GM18498 (cell line): Measurements from ENCODE around the gene PRKCD.

ENCODE experiments used
- ATAC-seq: cut with Tn5 transposase; IDR thresholded peaks from one replicate; pipeline ENCODE4 v1.9.1; 2021; ENCODE audit warnings: mild to moderate bottlenecking, moderate library complexity; ENCODE audit not compliant: unreplicated experiment

Gene PRKCD

DNA sequence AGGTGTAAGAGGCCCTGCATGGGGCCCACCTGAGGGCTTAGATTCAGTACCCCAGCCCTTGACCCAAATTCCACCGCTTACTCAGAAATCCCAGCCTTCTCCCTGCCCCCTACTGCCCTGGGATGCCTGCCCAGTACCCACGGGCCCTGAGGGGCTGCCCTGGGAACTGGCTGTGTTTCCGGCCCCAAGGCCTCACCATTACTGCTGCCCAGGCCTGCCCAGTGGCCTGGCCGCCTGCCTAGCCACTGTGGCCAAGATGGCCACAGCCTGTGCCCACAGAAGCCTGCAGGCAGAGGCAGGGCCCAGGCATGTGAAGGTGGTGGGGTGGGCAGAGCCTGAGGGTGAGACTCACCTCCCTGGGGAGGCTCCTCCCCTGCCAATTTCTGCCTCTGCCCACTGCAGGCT is 6.1 kb upstream of the PRKCD start:
- no peak for ATAC-seq

DNA sequence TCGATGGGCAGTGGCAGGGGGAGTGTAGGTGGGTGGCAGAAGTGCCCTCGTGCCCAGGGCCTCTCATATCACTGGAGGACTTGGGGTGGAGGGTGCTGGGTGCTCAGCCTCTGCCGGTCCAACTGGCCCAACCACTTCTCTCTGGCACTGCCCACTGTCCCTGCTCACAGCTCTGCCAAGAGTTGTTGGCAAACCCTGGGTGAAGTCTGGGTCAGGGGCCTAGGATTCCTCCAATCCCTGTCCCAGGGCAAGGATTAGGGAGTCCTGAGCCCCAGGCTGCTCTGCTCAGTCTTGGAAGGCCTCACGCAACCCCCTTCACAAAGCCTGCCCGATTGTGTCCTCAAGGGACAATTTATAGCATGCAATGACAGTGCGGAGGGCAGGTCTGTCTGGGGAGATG is 5.2 kb upstream of the PRKCD start:
- ATAC-seq, result no peak

DNA sequence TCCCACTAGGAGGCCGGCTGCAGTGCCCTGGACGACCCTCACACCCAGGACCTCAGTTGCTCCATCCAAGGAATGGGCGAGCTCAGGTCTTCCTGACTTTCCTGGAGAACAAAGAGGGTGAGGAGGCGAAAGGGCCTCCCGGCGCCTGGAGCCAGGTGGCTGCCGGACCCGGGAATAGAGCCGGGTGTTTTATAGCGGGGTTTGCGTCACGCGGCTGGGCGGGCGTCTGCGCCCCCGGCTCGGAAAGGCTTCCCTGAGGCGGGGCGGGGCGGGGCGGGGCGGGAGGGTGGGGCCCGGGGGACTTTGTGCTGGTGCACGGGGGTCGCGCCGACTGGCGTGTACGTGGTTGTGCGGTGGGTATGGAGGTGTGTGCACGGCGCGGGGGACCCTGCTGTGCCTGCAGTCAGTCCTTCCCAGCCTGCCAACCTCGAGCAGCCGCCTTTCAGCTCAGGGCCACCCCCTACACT is 4.6 kb upstream of the PRKCD start:
- ATAC-seq, result no peak

DNA sequence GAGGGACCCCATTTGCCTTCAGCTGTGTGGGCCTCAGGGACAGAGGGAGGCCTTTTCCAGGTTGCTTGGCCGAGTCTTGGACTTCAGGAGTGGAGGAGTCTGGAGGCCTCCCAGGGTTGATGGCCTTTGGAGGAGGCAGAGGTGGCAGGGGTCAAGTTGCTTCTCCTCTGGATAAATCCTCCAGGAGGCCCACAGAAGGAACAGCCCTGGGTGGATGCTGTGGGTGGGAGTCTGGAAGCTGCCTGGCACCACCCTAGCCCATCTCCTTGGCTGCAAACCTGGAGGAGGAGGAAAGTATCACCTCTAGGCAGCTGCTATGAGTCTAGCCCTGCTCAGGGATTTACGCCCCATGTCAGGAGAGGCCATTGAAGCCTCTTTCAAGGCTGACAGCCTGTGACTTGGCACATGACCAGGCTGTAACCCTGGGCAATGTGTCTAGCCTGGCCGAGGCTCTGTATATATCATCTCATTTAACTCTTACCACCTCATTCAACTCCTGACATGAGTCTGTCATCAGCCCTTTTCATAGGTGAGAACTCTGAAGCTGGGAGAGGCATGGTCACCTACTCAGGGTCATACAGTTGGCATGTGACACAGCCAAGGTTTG is 2.9 kb upstream of the PRKCD start:
- no peak for ATAC-seq

DNA sequence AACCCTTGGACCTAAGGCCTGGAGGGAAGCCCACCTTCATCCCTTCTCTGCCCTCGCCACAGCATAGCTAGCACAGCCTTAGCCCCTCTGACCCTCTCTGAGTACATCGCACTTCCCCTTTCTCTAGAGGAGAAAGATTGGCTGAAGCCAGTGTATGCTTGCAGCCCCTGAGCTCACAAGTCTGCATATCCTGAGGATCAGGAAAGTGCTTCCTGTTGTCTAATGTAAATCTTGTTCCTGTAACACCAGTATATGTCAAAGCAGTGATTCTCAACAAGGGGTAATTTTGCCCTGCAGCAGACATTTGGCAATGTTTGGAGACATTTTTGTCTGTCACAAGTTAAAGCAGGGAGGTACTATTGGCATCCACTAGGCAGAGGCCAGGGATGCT is 2.2 kb upstream of the PRKCD start:
- ATAC-seq, result no peak

DNA sequence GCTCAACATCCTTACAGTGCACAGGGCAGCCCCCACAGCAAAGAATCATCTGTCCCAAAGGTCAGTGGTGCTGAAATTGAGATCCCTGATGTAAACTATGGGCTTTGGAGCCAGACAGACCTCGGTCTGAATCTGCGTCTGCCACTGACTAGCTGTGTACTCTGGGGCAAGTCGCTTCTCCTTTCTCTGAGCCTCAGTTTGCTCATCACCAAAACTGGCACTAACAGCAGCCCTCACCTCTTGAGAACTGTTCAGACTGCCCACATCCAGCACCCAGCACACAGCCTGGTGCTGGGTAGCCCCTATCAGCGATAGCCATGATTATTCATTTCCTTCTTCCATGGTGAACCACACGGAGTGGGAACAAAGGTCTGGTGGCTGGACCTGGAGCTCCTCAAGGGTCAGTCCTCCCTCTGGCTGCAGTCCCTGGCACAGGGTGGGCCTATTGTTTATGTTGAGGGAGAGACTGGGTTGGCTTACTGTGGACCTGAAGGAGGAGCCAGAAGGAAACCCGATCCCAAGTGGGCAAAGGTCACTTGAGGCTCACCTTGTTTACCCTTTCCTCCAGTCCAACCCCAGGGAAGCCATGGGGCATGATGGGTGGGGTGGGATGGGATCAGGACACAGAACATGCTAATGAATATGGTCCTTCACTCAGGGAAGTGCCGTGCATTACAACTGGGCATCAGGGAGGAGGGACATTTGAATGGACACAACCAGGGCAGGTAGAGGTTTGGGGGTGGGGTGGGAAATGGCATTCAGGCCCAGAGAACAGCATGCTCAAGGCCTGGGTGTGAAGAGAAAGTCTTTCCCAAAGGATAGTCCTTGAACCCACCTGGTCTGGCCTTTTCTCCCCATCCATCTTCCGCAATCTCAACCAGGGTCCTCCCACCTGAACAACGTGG is 1.6 kb upstream of the PRKCD start:
- no peak for ATAC-seq

DNA sequence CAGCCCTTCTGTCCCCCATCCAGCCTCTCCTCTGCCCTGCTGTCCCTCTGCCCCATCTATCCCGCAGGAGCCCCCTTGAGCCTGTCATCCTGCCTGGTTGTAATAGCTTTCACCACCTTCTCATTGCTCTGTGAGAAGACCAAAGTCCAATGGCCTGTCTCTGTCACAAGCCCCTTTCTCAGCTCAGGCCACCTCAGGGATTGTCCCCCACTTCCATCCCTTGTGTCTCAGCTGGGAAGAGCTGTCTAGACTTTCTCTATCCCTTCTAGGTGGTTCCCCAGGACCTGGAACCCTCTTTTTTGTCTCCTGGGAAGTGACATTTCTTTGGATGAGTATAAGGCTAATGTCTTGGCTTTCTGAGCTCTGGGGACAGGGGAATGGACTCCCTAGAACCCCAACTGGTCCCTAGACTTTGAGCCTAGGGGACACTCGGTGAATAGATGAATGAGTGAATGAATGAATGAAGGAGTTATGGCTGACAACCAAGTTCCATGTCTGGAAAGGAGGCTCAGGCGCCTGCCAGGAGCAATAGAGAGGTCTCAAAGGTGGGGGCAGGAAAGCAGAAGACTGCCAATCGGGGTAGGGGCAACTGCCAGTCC is 849 bp upstream of the PRKCD start:
- ATAC-seq, result no peak

DNA sequence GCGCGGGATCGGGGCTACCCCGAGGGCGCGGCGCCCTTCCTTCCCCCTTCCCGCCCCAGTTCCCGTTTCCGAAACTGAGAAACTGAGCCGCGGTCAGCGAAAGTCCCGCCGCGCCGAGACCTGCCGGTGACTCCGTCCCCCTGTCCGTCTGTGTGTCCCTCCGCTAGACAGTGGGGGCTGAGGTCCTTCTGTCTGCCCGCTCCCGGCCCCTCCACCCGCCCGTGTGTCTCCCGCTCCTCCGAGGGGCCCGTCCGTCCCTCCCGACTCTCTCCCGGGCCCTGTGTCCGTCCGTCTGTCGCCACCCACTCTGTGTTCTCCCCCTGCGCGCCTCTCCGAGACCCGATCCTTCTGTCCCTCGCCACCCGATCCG is 426 bp downstream of the PRKCD start:
- ATAC-seq, result no peak

DNA sequence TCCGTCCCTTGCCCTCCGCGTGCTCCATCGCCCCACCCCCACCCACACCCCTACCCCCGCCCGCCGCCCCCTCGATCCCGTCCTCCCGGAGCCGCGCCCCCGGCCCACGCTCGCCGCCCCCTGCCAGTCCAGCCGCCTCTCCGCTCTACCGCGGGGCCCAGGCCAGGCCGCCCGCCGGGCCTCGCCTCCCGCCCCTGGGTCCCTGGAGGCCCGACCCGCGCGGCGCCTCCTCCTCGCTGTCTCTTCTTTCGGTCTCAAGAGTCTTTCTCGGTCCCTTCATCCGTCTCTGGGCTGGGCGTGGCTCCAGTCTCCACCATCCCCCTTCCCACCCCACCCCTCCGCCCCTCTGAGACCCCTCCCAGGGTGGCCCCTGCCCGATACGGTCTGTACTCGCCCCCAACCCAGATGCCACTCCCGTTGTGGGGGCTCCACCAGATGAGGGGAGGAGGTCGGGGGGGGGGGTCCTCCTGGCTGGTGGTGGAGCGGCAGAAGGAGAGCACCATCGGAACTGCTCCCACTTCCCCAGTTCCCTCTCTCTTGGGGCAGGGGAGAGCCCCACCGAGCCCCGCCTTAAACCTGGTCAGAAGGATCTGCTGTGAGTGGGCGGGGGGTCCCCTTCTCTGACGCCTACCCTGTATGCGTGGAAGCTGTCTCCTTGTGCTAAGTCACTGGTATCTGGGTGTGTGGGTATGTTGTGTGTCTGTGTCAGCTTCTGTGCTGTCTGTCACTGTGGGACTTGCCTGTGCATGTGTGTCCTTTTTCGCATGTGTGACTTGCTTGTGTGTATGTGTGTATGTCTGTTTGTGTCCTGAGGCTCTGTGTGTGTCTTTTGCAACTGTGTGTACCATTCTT is 1.0 kb downstream of the PRKCD start:
- ATAC-seq, result no peak

DNA sequence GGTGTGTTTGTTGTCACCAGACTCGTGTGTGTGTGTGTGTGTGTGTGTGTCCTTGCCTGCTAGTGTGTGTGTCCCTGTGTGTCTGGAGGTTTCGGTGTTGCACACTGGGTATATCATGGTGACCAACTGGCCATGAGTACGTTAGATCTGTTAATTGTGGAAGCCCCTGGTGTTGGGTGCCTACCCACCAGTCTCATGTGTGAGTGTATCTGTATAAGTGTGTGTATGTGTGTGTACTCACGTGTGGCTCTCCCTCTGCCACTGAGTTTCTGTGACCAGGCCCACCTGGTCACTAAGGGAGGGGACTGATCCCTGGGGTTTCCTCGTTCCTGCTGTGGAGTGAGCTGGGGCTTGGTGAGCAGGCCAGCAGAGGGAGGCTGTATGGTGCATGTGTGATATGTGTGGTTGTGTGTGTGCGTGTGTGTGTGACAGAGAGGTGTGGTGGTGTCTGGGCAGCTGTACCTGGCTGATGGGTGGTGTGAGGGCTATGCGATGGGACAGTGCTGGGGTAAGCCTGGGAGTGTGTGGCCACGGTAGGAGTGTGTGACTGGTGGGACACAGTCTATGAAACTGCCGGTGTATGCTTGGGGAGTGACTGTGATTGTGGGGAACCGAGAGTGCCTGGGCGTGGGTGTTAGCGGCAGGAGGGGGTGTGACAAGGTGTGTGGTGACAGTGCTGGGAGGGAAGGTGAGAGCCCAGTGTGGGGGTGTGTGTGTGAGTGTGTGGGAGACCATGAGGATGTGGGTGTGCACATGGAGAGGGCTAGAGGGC is 1.8 kb downstream of the PRKCD start:
- peak; percentile 35 for ATAC-seq

DNA sequence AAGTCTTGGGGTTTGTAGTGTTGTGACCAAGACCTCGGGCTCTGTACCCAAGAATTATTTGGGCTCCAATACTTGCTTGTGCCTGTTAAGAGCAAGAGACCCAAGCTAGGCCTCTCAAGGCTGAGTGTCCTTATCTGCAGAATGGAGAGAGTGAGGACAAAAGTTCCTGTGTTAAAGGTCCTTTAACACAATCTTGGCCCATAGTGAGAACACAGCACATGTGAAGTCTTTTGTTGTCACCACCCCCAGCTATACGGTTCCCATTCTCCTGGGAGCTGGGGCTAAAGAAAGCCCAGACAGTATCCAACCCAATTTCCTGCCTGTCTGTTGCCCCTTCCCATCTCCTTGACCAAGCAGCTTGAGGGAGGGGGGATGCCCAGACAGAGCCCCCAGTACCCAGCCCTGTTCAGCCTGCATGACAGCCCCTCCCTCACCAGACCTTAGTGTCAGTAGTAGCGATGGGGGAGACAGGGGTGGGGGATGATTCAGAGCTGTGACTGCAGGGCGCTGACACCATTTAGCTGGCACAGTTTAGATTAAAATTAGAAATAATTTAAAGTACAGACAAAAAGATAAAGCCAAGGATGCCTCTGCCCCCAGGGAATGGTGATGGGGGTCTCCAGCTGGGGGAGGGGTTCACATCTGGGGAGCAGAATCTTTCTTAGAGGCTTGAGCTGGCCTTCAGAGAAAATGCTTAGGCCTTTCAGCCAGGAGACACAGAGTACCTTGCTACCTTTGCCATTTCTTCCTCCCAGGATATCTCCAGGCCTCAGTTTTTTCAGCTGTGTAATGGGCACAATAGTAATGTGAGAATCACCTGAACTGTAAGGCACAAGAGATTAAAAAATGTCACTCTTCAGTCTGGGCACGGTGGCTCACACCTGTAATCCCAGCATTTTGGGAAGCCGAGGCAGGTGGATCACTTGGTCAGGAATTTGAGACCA is 2.7 kb downstream of the PRKCD start:
- ATAC-seq, result no peak

DNA sequence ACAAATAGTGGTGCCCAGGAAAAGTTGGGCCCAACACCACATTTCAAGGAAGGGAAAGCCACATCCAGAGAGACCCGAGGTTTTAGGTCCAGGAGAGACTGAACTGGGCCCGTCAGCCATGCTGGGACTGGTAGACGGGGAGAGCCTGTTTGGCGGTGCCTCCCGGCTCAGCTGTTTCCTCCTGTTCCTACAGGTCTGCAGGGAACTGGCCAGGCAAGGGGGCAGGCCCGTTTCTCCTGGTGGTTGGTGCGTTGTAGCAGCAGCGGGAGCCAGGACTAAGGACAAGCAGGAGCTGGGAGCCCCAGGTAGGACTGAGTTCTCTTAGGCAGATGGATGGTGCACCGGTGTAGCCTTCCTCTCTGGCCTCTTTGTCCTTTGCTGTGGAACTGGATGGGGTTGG is 3.9 kb downstream of the PRKCD start:
- ATAC-seq, result no peak

DNA sequence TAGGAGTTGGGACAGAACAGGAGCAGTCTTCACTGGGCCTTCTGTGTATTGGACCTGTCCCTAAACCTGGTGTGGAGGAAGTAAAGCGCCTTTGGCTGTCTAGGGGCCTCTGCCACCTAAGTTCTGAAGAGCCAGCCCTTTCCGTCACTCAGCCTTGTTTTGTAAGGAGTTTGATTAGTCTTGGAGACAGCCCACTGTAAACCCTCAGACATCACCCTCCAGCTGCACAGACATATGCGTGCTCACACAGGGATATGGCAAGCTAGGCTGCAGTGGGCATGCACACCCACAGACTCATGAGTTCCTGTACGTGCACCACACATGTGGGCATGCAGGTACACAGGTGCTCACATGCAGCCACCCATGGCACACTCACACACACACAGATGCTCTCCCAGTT is 5.2 kb downstream of the PRKCD start:
- ATAC-seq, result no peak

DNA sequence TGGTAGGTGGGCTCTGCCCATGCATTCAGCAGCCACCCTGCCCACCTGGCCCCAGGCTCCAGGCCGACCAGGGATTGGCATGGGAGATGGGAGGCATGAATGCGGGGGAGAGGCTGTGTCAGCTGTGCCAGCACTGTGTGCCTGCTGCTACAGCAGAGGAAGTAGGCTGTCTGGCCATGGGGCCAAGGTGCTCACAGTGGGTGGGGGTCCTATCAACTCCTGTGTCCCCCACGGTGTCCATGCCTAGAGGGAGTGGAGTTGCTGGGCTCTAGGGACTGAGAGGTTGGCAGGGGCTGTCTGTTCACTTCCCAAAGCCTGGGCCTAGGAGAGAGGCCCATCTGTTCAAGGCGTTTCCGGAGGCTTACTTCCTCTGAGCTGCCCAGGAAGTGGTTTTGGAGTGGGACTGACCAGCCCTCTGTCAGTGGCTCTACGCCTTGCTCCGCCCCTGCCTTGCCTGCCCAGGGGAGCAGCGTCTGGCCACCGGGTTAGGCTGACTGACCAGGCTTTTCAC is 5.8 kb downstream of the PRKCD start:
- no peak for ATAC-seq

DNA sequence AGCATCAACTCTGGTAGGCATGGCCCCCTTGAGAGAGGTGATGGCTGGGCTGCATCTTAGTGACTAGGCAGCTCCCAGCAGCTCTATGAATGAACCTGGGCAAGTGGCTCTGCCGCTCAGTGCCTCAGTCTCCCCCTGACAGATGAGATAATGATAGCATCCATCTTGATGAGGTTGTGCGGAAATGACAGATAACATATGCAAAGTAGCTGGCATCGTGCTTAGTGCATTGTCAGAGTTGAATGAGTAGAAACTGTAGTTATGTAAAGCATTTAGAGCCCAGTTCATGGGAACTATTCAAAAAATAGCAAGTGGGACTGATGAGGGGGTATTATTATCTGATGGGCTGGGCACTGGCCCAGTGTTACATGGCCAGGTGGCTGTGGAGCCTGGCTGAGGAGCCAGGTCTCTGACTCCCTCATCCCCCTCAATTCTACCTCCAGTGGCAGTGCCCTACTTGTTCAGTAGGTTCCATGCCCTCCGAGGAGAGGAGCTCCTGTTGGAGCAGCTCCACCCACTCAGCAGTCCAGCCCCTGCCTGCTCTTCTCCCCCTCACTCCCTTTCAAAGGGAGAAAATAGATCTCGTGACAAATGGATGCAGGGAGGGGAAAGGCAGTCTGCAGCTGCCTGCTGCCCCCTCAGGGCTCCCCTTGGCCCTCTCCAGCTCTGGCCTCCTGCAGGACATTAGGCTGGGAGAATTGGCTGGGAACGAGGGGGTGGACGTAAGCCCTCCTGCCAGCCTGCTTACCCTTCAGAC is 6.6 kb downstream of the PRKCD start:
- peak; percentile 38 for ATAC-seq

DNA sequence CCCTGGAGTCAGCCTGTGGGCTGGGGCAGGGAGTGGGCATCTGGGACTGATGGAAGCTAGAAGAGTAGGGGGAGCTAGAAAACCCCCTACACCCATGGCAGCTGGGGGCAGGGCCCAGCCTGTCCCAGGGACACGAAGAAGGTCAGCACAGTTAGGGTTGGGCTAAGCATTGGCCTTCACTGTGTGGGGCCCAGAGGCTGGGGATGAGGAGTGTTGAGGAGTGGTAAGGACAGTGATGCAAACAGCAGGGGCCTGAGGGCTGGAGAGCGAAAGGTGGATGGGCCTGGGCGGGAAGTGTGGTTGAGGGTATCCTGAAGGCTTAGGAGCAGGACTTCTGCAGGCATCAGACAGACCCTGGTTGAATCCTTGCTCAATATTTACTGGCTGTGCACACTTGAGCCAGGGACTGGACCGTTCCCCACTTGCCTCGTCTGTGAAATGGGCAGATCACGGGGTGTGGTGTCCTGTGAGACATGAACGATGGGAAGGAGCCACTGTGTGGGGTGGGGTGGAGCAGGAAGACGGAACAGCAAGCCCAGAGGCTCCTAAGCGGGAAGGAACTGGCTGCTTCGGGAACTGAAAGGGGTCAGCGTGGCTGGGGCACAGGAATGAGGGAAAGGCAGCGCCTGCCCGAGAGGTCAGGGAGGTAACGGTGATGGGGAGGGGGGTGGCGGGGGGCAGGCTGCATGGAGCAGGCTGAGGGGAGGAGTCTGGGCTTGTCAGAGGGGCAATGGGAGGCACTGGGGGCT is 7.3 kb downstream of the PRKCD start:
- no peak for ATAC-seq

DNA sequence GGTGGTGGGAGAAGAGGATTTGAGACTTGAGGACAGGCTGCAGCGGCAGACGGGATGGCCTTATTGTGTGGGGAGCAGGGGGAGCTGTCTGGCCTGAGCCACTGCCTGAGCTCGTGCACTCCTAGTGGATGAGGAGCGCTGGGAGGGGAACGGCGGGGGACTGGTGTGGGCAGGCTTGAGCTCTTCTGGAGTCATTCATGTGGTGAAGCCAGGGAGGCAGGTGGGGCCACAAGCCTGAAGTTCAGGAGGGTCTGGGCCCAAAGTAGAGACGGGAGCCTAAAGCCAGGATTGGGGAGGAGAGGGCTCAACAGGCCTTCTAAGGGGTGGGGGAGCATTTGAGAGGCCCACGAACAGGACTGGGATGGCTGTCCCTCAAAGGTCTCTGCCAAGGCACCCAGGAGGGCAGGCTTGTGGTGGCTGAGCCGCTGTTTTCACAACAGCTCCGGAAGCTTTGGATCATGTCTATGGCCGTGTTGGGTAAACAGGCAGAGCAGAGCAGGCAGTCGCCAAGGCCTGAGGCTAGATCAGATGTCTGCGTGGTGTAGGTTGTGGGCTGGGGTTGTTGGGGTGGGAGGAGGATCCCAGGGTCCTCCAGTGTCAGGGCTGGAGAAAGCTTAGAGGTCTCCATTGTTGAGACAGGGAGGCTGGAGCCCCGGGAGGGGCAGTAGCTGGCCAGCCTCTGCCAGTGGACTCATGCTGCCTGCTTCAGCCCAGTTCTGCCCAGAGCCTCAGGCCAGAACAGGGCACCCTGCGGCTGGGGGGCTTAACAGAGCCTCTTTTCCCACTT is 8.2 kb downstream of the PRKCD start:
- ATAC-seq, result no peak
